Measurements from ENCODE around the gene CCDC159. TPM values are rescaled to one million over a fixed set of nuclear protein-coding genes. Genes with fewer than 3 reads are reported as not detected.

CCDC159 gene
- total and polyA plus RNA-seq, 2 experiments from 2014 or later = 3.4 to 6.2 TPM

DNA sequence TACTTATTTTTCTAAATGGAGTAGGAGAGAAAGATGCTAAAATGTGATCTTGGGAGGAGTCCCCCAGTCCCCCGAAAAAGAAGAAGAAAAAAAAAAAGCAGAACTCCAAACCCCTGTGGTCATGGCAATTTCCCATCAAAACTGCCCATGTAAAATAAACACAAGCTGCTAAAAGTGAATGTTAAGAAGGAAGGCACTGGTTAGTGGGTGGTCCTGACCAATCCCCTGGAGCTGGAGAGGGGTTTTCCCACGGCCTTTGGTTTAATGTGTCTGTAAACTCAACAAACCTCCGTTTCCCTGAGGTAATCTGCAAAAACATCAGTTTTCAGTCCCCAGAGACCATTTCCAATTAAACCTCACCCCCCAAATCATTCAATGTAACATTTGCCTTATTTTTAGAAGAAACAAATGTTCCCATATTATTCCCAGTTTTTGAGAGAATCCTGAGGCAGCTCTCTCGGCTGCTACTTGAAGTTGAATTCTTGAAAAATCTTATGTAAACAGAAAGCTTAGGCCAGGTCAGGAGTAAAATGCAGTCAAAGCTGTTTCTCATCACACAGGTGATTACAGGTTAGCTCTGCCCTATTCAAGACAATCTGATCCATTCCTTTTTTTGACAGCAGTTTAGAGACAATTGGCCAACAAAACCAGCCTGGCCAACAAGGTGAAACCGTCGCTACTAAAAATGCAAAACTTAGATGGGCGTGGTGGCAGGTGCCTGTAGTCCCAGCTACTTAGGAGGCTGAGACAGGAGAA lies 23.9 kb upstream of the CCDC159 start:
- Mint-ChIP-seq H3K4me1 (peaks cover 15% of the 10 kb centered on the region), H3K27ac (no peak overlapping the region), H3K27me3 (ENCODE audit: insufficient read depth, low read depth, poor library complexity) (peaks cover 10% of the 10 kb centered on the region), H3K4me3 (no peak overlapping the region), H3K9me3 (no peaks in the 10 kb centered on the region), H3K36me3 (ENCODE audit: low read depth) (no peaks in the 10 kb centered on the region; the same call in 2 of the 3 replicates)
- H3F3A ChIP-seq (replicated peaks; ENCODE audit: low read depth) = no peaks in the 10 kb centered on the region; the same call in 1 of the 2 replicates
- H3K9me2 ChIP-seq (ENCODE audit: insufficient read depth) = no peaks in the 10 kb centered on the region
- no peak overlapping the region for H3K4me2 ChIP-seq
- H3K27ac ChIP-seq (ENCODE audit: low read depth) = 0 out of 2 replicates have a peak overlapping the region, but pooled peaks have one; percentile 27
- H2AFZ ChIP-seq = no peak overlapping the region
- no peaks in the 10 kb centered on the region for H4K20me1 ChIP-seq (replicated peaks; ENCODE audit: insufficient read depth)
- TF ChIP-seq JUNB (IDR thresholded peaks at IDR 0.05; ENCODE audit: unreplicated experiment) = no peak
- no peak for TF ChIP-seq STAT1 (IDR thresholded peaks at IDR 0.05; ENCODE audit: unreplicated experiment)
- no peak for TF ChIP-seq POLR2AphosphoS5 (IDR thresholded peaks at IDR 0.05; ENCODE audit: low read depth)
- no peak for TF ChIP-seq CREB1 (CRISPR knock-in tag; IDR thresholded peaks at IDR 0.05; ENCODE audit: low read depth)
- TF ChIP-seq, protein P1, sequence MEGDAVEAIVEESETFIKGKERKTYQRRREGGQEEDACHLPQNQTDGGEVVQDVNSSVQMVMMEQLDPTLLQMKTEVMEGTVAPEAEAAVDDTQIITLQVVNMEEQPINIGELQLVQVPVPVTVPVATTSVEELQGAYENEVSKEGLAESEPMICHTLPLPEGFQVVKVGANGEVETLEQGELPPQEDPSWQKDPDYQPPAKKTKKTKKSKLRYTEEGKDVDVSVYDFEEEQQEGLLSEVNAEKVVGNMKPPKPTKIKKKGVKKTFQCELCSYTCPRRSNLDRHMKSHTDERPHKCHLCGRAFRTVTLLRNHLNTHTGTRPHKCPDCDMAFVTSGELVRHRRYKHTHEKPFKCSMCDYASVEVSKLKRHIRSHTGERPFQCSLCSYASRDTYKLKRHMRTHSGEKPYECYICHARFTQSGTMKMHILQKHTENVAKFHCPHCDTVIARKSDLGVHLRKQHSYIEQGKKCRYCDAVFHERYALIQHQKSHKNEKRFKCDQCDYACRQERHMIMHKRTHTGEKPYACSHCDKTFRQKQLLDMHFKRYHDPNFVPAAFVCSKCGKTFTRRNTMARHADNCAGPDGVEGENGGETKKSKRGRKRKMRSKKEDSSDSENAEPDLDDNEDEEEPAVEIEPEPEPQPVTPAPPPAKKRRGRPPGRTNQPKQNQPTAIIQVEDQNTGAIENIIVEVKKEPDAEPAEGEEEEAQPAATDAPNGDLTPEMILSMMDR (conservative IDR thresholded peaks at IDR 0.05; ENCODE audit: low read depth in 2 of 2) = no peak
- TF ChIP-seq, protein P2, sequence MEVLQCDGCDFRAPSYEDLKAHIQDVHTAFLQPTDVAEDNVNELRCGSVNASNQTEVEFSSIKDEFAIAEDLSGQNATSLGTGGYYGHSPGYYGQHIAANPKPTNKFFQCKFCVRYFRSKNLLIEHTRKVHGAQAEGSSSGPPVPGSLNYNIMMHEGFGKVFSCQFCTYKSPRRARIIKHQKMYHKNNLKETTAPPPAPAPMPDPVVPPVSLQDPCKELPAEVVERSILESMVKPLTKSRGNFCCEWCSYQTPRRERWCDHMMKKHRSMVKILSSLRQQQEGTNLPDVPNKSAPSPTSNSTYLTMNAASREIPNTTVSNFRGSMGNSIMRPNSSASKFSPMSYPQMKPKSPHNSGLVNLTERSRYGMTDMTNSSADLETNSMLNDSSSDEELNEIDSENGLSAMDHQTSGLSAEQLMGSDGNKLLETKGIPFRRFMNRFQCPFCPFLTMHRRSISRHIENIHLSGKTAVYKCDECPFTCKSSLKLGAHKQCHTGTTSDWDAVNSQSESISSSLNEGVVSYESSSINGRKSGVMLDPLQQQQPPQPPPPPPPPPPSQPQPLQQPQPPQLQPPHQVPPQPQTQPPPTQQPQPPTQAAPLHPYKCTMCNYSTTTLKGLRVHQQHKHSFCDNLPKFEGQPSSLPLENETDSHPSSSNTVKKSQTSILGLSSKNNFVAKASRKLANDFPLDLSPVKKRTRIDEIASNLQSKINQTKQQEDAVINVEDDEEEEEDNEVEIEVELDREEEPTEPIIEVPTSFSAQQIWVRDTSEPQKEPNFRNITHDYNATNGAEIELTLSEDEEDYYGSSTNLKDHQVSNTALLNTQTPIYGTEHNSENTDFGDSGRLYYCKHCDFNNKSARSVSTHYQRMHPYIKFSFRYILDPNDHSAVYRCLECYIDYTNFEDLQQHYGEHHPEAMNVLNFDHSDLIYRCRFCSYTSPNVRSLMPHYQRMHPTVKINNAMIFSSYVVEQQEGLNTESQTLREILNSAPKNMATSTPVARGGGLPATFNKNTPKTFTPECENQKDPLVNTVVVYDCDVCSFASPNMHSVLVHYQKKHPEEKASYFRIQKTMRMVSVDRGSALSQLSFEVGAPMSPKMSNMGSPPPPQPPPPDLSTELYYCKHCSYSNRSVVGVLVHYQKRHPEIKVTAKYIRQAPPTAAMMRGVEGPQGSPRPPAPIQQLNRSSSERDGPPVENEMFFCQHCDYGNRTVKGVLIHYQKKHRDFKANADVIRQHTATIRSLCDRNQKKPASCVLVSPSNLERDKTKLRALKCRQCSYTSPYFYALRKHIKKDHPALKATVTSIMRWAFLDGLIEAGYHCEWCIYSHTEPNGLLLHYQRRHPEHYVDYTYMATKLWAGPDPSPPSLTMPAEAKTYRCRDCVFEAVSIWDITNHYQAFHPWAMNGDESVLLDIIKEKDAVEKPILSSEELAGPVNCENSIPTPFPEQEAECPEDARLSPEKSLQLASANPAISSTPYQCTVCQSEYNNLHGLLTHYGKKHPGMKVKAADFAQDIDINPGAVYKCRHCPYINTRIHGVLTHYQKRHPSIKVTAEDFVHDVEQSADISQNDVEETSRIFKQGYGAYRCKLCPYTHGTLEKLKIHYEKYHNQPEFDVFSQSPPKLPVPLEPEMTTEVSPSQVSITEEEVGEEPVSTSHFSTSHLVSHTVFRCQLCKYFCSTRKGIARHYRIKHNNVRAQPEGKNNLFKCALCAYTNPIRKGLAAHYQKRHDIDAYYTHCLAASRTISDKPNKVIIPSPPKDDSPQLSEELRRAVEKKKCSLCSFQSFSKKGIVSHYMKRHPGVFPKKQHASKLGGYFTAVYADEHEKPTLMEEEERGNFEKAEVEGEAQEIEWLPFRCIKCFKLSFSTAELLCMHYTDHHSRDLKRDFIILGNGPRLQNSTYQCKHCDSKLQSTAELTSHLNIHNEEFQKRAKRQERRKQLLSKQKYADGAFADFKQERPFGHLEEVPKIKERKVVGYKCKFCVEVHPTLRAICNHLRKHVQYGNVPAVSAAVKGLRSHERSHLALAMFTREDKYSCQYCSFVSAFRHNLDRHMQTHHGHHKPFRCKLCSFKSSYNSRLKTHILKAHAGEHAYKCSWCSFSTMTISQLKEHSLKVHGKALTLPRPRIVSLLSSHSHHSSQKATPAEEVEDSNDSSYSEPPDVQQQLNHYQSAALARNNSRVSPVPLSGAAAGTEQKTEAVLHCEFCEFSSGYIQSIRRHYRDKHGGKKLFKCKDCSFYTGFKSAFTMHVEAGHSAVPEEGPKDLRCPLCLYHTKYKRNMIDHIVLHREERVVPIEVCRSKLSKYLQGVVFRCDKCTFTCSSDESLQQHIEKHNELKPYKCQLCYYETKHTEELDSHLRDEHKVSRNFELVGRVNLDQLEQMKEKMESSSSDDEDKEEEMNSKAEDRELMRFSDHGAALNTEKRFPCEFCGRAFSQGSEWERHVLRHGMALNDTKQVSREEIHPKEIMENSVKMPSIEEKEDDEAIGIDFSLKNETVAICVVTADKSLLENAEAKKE (CRISPR knock-in tag; IDR thresholded peaks at IDR 0.05) = no peak
- TF ChIP-seq, protein P3, sequence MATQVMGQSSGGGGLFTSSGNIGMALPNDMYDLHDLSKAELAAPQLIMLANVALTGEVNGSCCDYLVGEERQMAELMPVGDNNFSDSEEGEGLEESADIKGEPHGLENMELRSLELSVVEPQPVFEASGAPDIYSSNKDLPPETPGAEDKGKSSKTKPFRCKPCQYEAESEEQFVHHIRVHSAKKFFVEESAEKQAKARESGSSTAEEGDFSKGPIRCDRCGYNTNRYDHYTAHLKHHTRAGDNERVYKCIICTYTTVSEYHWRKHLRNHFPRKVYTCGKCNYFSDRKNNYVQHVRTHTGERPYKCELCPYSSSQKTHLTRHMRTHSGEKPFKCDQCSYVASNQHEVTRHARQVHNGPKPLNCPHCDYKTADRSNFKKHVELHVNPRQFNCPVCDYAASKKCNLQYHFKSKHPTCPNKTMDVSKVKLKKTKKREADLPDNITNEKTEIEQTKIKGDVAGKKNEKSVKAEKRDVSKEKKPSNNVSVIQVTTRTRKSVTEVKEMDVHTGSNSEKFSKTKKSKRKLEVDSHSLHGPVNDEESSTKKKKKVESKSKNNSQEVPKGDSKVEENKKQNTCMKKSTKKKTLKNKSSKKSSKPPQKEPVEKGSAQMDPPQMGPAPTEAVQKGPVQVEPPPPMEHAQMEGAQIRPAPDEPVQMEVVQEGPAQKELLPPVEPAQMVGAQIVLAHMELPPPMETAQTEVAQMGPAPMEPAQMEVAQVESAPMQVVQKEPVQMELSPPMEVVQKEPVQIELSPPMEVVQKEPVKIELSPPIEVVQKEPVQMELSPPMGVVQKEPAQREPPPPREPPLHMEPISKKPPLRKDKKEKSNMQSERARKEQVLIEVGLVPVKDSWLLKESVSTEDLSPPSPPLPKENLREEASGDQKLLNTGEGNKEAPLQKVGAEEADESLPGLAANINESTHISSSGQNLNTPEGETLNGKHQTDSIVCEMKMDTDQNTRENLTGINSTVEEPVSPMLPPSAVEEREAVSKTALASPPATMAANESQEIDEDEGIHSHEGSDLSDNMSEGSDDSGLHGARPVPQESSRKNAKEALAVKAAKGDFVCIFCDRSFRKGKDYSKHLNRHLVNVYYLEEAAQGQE (IDR thresholded peaks at IDR 0.05; ENCODE audit: unreplicated experiment) = no peak
- TF ChIP-seq, protein P4, sequence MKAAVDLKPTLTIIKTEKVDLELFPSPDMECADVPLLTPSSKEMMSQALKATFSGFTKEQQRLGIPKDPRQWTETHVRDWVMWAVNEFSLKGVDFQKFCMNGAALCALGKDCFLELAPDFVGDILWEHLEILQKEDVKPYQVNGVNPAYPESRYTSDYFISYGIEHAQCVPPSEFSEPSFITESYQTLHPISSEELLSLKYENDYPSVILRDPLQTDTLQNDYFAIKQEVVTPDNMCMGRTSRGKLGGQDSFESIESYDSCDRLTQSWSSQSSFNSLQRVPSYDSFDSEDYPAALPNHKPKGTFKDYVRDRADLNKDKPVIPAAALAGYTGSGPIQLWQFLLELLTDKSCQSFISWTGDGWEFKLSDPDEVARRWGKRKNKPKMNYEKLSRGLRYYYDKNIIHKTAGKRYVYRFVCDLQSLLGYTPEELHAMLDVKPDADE (IDR thresholded peaks at IDR 0.05) = no peak
- no peak for TF ChIP-seq EZH2 (IDR thresholded peaks at IDR 0.05; ENCODE audit: low read depth, unreplicated experiment)
- no peak for TF ChIP-seq EZH2phosphoT487 (IDR thresholded peaks at IDR 0.05; ENCODE audit: unreplicated experiment)
- no peak overlapping the region for H3K4me3 ChIP-seq
- ATAC-seq (no peak), DNase-seq (ENCODE audit: low spot score) (no peak)
- H3K79me2 ChIP-seq (replicated peaks; ENCODE audit: insufficient read depth) = no peaks in the 10 kb centered on the region
- H3K36me3 ChIP-seq (ENCODE audit: insufficient read depth) = no peaks in the 10 kb centered on the region
- no peaks in the 10 kb centered on the region; the same call in 1 of the 2 replicates for H3K4me1 ChIP-seq (ENCODE audit: insufficient read depth)
- H3K27me3 ChIP-seq (ENCODE audit: insufficient read depth) = no peaks in the 10 kb centered on the region
